ENCODE data around the gene CEP63. TPM values are rescaled to one million over a fixed set of nuclear protein-coding genes. Genes with fewer than 3 reads are reported as not detected.

Gene CEP63
- total RNA-seq, 1 donor from 2014 or later, result 34.7 TPM

DNA sequence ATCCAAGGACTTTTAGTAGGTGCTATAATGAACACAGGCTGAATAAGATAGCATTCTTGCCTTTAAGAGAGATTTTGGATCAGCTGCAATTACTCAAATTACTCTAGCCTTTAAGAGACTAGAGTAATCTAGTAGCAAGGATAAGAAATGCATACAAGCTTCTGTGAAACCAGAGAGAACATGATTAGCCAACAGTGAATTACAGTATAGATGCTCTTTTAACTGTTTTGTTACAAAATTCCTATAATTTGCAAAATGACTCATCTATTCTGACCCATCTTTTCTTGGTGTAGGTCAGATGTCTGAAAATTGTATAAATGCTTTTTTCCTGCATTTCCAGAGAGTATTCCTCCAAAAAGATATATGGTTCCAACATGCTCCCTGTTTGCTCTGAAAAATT is 66.9 kb downstream of the CEP63 start:
- no peak for DNase-seq
- Histone ChIP-seq H3K27ac (replicated peaks) (no peak overlapping the region), H3K27me3 (ENCODE audit: low read depth) (no peaks in the 10 kb centered on the region), H3K9me3 (replicated peaks) (no peaks in the 10 kb centered on the region), H3K36me3 (peaks cover 66% of the 10 kb centered on the region), H3K4me1 (no peaks in the 10 kb centered on the region), H3K4me3 (no peak overlapping the region)
- TF ChIP-seq, protein P1, sequence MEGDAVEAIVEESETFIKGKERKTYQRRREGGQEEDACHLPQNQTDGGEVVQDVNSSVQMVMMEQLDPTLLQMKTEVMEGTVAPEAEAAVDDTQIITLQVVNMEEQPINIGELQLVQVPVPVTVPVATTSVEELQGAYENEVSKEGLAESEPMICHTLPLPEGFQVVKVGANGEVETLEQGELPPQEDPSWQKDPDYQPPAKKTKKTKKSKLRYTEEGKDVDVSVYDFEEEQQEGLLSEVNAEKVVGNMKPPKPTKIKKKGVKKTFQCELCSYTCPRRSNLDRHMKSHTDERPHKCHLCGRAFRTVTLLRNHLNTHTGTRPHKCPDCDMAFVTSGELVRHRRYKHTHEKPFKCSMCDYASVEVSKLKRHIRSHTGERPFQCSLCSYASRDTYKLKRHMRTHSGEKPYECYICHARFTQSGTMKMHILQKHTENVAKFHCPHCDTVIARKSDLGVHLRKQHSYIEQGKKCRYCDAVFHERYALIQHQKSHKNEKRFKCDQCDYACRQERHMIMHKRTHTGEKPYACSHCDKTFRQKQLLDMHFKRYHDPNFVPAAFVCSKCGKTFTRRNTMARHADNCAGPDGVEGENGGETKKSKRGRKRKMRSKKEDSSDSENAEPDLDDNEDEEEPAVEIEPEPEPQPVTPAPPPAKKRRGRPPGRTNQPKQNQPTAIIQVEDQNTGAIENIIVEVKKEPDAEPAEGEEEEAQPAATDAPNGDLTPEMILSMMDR (IDR thresholded peaks at IDR 0.05; ENCODE audit: borderline replicate concordance), result no peak
- intact Hi-C loops (cut with micrococcal nuclease), result no loop called here

GRCh38 chr3:134559591-134559990 is 73.7 kb downstream of the CEP63 start:
- Histone ChIP-seq H3K36me3 (peaks cover 50% of the 10 kb centered on the region), H3K4me1 (no peaks in the 10 kb centered on the region)
- TF ChIP-seq, protein P1 (IDR thresholded peaks at IDR 0.05; ENCODE audit: borderline replicate concordance), result no peak

DNA sequence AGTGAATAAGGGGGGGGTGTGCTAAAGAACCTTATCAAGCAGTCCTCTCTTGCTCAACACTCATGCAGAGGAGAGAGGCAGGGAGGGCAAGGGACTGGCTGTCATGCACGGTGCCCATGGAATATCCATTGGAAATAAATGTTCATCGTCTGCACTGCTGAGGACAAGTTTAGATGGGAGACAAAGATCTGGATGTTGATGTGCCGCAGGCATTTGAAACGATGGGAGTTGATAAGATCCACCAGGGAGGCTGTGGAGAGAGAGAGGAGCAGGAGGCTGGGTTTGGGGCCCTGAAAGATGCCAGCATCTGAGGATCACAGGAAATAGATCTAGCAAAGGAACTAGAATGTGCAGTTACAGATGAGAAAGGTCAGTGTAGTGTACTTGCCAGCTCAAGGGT is 76.2 kb downstream of the CEP63 start:
- Histone ChIP-seq H3K27me3 (ENCODE audit: low read depth) (no peaks in the 10 kb centered on the region), H3K4me3 (no peak overlapping the region), H3K27ac (replicated peaks) (no peak overlapping the region), H3K4me1 (no peaks in the 10 kb centered on the region), H3K9me3 (replicated peaks) (no peaks in the 10 kb centered on the region), H3K36me3 (peaks cover 46% of the 10 kb centered on the region)
- intact Hi-C loops (cut with micrococcal nuclease), result no loop called here
- no peak for DNase-seq
- TF ChIP-seq, protein P1 (IDR thresholded peaks at IDR 0.05; ENCODE audit: borderline replicate concordance), result no peak

More at GRCh38 chr3:134559591-134559990, 73.7 kb downstream of the CEP63 start:
- Histone ChIP-seq H3K27me3 (ENCODE audit: low read depth) (no peaks in the 10 kb centered on the region), H3K4me3 (no peak overlapping the region), H3K27ac (replicated peaks) (no peak overlapping the region), H3K9me3 (replicated peaks) (no peaks in the 10 kb centered on the region)
- no peak for DNase-seq
- intact Hi-C loops (cut with micrococcal nuclease), result no loop called here

DNA sequence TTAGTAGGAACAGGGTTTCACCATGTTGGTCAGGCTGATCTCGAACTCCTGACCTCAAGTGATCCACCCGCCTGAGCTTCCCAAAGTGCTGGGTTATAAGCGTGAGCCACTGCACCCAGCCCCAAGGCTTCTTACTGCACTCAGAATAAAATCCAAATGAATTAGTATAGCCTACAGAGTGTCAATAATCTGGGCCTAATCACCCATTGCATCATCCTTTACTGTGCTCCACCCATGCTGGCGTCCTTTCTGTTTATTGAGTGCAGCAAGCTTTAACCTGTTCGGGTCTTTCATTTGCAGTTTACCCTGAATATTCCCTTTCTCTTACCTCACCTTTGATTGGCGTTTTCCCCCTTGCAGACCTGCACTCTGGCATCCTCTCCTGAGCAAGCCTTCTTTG is 77.7 kb downstream of the CEP63 start:
- H3K4me1 ChIP-seq, result no peaks in the 10 kb centered on the region
- no peak overlapping the region for H3K4me3 ChIP-seq
- H3K27me3 ChIP-seq (ENCODE audit: low read depth), result no peaks in the 10 kb centered on the region
- DNase-seq, result no peak
- H3K36me3 ChIP-seq, result peaks cover 42% of the 10 kb centered on the region
- H3K9me3 ChIP-seq (replicated peaks), result no peaks in the 10 kb centered on the region
- H3K27ac ChIP-seq (replicated peaks), result no peak overlapping the region
- intact Hi-C loops (cut with micrococcal nuclease), result no loop called here
- TF ChIP-seq, protein P1 (IDR thresholded peaks at IDR 0.05; ENCODE audit: borderline replicate concordance), result no peak

GRCh38 chr3:134564991-134565390 is 79.1 kb downstream of the CEP63 start:
- intact Hi-C loops (cut with micrococcal nuclease), result no loop called here

More at GRCh38 chr3:134564991-134565390, 79.1 kb downstream of the CEP63 start:
- Histone ChIP-seq H3K4me1 (no peaks in the 10 kb centered on the region), H3K27me3 (ENCODE audit: low read depth) (no peaks in the 10 kb centered on the region), H3K36me3 (peaks cover 30% of the 10 kb centered on the region), H3K9me3 (replicated peaks) (peaks cover 3% of the 10 kb centered on the region), H3K27ac (replicated peaks) (no peak overlapping the region), H3K4me3 (no peak overlapping the region)
- TF ChIP-seq, protein P1 (IDR thresholded peaks at IDR 0.05; ENCODE audit: borderline replicate concordance), result no peak
- DNase-seq, result no peak

Measured in left ventricle myocardium inferior (tissue), 1 donor.